PC-9 (cell line): ENCODE measurements around the gene CLIP1.

Experiments
- EZH2 ChIP-seq: fragments of 200-600 bp; sonication (generic); IDR thresholded peaks from 2 replicates; pipeline ENCODE4 v1.8.0; 2017; ENCODE audit warnings: antibody characterized with exemption, low read depth
- TF ChIP-seq, protein P1 (sequence below): fragments of 200-600 bp; sonication (generic); conservative IDR thresholded peaks from 2 replicates; pipeline ENCODE4 v1.6.1; 2017; ENCODE audit warnings: mixed run types, antibody characterized with exemption, mild to moderate bottlenecking, moderate library complexity

DNA sequence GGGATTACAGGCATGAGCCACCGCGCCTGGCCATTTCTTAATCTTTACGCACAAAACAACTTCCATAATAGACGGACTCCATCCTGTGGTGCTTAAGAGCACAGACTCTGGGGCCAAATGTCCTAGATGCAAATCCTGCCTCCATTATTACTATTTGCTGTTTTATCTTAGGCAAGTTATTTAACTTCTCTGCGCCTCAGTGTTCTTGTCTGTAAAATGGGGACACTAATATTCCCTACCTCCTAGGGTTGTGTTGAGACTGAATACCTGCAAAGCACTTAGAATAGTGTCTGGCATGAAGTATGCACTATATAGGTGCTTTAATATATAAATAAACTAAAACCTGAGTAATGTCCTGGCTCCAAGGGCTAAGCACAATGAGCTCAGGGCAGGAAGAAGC is 76.4 kb downstream of the CLIP1 start:
- TF ChIP-seq, protein P1, sequence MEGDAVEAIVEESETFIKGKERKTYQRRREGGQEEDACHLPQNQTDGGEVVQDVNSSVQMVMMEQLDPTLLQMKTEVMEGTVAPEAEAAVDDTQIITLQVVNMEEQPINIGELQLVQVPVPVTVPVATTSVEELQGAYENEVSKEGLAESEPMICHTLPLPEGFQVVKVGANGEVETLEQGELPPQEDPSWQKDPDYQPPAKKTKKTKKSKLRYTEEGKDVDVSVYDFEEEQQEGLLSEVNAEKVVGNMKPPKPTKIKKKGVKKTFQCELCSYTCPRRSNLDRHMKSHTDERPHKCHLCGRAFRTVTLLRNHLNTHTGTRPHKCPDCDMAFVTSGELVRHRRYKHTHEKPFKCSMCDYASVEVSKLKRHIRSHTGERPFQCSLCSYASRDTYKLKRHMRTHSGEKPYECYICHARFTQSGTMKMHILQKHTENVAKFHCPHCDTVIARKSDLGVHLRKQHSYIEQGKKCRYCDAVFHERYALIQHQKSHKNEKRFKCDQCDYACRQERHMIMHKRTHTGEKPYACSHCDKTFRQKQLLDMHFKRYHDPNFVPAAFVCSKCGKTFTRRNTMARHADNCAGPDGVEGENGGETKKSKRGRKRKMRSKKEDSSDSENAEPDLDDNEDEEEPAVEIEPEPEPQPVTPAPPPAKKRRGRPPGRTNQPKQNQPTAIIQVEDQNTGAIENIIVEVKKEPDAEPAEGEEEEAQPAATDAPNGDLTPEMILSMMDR = no peak
- TF ChIP-seq EZH2 = no peak
